Psoas muscle (tissue), 8 donors: ENCODE results near the gene GINS1. TPM values are rescaled to one million over a fixed set of nuclear protein-coding genes. Genes with fewer than 3 reads are reported as not detected.

Source experiments
- ATAC-seq, 4 donors: fragments of 200-7000 bp; cut with Tn5 transposase; one replicate each; pipeline ENCODE4 v1.9.1; 2020; ENCODE audit warnings: moderate library complexity in 3 of 4, mild to moderate bottlenecking in 2 of 4
- DNase-seq, 2 donors: peaks; one replicate each; pipeline ENCODE4 v3.0.0-alpha.2; 2020
- H3K27ac ChIP-seq: fragments of 200-600 bp; one replicate; pipeline ENCODE4 v1.8.0; 2022
- H3K27me3 ChIP-seq, 3 donors: fragments of 200-600 bp in 1 of 3; one replicate each; pipeline versions ENCODE4 v1.6.1 to v1.8.0; 2013 to 2022; ENCODE audit warnings: low read length in 2 of 3, mild to moderate bottlenecking in 2 of 3, moderate library complexity in 1 of 3; ENCODE audit not compliant: insufficient read depth in 3 of 3
- H3K36me3 ChIP-seq, 2 donors: fragments of 200-600 bp in 1 of 2; one replicate each; pipeline versions ENCODE4 v1.6.1 to v1.8.0; 2013 to 2022; ENCODE audit warnings: low read depth in 1 of 2, mild to moderate bottlenecking in 1 of 2, moderate library complexity in 1 of 2; ENCODE audit not compliant: insufficient read depth in 1 of 2
- H3K4me1 ChIP-seq: fragments of 200-600 bp; one replicate; pipeline ENCODE4 v1.8.0; 2022
- H3K4me3 ChIP-seq: fragments of 200-600 bp; one replicate; pipeline ENCODE4 v1.8.0; 2022; ENCODE audit warnings: mild to moderate bottlenecking
- H3K9me3 ChIP-seq: fragments of 200-600 bp; one replicate; pipeline ENCODE4 v1.8.0; 2022
- WGBS, 3 donors: extraction: QIAGEN DNeasy Blood & Tissue Kit; methylation state at CpG; one replicate each; pipeline versions ENCODE4 v1.1.6 to v1.1.7; 2013; 5-methylcytosine and 5-hydroxymethylcytosine counted together
- intact Hi-C, 2 donors: fragments of 100-400 bp; cut with DNase I; formaldehyde crosslinking; loops; one replicate each; pipeline versions ENCODE4 v1.11.0 to v1.14.2; 2022
- polyA plus RNA-seq, 3 donors: library from polyadenylated mRNA; stranded (reverse); fragments of 200-250 nt; gene quantifications; one replicate each; pipeline ENCODE4 v1.2.3, GENCODE V29; 2013
- total RNA-seq, 4 donors: library from RNA; stranded (reverse); fragmentation: NEBNext Ultra II Directional in 2 of 4; extraction: Animal tissue kit (Norgen Biotek cat#: 25700) in 2 of 4; gene quantifications; one replicate each; pipeline versions ENCODE4 v1.2.1 to v1.2.4, GENCODE V29; 2021 to 2023
- TF ChIP-seq, protein P1 (sequence below): fragments of 200-600 bp; IDR thresholded peaks from one replicate; pipeline ENCODE4 v1.8.0; 2022; ENCODE audit warnings: antibody characterized with exemption
- donor health status: healthy with polysubstance abuse.
- donor health status: DM: no; HTN: no; CAD: no; lungs with moderate emphysema.
- donor health status: Bipolar disorder and iron deficiency.
- donor health status: healthy.
- donor health status: DM: yes; HTN: yes; CAD: no.
- donor health status: DM: no; HTN: no; CAD: no.
- donor health status: DM: no; HTN: no; CAD: no.
- donor health status: DM: yes; HTN: yes; CAD: no.

Gene GINS1
- total and polyA plus RNA-seq, 7 donors = 0.07 to 0.67 (median 0.17) TPM; not detected in 1

DNA sequence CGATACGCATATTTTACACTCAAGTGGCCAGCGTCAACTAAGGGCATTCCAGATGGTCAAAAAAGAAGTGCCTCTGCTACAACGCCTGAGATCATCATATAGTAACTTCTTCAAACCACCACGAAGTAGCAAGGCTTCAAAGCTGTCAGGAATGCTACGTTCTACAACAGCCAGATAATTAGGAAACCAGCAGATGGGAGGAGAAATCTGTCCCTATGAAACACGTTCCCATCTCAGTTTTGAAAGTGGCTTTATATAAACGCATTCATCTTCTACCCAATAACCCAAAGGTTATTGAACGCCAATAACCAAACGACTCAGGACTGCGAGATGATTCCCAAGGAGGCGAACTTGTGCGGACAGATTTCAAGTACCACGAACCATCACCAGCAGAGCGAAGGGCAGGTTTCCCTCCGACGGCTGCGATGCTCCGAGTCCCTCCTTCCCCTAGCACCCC is 18.0 kb upstream of the GINS1 start:
- H3K36me3 ChIP-seq = no peaks in the 10 kb centered on the region
- no peaks in the 10 kb centered on the region for H3K27me3 ChIP-seq
- no peak for DNase-seq
- ATAC-seq = no peak
- H3K9me3 ChIP-seq = no peaks in the 10 kb centered on the region
- H3K4me3 ChIP-seq = peak overlapping the region; percentile 78
- TF ChIP-seq, protein P1, sequence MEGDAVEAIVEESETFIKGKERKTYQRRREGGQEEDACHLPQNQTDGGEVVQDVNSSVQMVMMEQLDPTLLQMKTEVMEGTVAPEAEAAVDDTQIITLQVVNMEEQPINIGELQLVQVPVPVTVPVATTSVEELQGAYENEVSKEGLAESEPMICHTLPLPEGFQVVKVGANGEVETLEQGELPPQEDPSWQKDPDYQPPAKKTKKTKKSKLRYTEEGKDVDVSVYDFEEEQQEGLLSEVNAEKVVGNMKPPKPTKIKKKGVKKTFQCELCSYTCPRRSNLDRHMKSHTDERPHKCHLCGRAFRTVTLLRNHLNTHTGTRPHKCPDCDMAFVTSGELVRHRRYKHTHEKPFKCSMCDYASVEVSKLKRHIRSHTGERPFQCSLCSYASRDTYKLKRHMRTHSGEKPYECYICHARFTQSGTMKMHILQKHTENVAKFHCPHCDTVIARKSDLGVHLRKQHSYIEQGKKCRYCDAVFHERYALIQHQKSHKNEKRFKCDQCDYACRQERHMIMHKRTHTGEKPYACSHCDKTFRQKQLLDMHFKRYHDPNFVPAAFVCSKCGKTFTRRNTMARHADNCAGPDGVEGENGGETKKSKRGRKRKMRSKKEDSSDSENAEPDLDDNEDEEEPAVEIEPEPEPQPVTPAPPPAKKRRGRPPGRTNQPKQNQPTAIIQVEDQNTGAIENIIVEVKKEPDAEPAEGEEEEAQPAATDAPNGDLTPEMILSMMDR = no peak
- peaks cover 3% of the 10 kb centered on the region for H3K4me1 ChIP-seq
- no peak overlapping the region for H3K27ac ChIP-seq
- 26 to 28% (median 27%) methylated on average over 19 of the region's 19 CpGs for WGBS, 3 donors
- intact Hi-C loops = no loop called here

GRCh38 chr20:25389858-25390537 is 17.5 kb upstream of the GINS1 start:
- H3K9me3 ChIP-seq = no peaks in the 10 kb centered on the region
- no peaks in the 10 kb centered on the region for H3K27me3 ChIP-seq
- TF ChIP-seq, protein P1 = no peak
- peaks cover 3% of the 10 kb centered on the region for H3K4me1 ChIP-seq
- WGBS, 3 donors = 1 to 2% (median 1%) methylated on average over 34 to 66 of the region's 67 CpGs
- H3K36me3 ChIP-seq = no peaks in the 10 kb centered on the region
- peak overlapping the region; percentile 85 for H3K27ac ChIP-seq
- H3K4me3 ChIP-seq = peak overlapping the region; percentile 78
- intact Hi-C loops = loop anchor here in 1 of 2 donors (10.0 kb wide), 3 partner anchors 75 to 195 kb away; partner anchors contain the start of gene ENTPD6
- ATAC-seq (peak; percentile 22 to 39 (median 32)), DNase-seq (peak; percentile 37 to 64)

- intact Hi-C loops = loop anchor here in 1 of 2 donors (10.0 kb wide), 3 partner anchors 76 to 196 kb away; partner anchors contain the start of gene ENTPD6
- H3K36me3 ChIP-seq = no peaks in the 10 kb centered on the region
- peak; percentile 99 for ATAC-seq
- no peaks in the 10 kb centered on the region for H3K27me3 ChIP-seq
- H3K27ac ChIP-seq = peak within 1 kb of the TSS; percentile 85
- peak within 1 kb of the TSS; percentile 78 for H3K4me3 ChIP-seq
- H3K9me3 ChIP-seq = no peaks in the 10 kb centered on the region
- TF ChIP-seq, protein P1 = no peak
- 1% methylated on average over 37 to 91 of the region's 91 CpGs for WGBS, 3 donors
- peak; percentile 97 to 98 for DNase-seq
- peaks cover 3% of the 10 kb centered on the region for H3K4me1 ChIP-seq
Measured at GRCh38 chr20:25390538-25391528, 16.6 kb upstream of the GINS1 start, which contains the start of gene ABHD12. ABHD12 (minus strand) TSS chr20:25390835; CDS start chr20:25390703, 132 bp downstream.

DNA sequence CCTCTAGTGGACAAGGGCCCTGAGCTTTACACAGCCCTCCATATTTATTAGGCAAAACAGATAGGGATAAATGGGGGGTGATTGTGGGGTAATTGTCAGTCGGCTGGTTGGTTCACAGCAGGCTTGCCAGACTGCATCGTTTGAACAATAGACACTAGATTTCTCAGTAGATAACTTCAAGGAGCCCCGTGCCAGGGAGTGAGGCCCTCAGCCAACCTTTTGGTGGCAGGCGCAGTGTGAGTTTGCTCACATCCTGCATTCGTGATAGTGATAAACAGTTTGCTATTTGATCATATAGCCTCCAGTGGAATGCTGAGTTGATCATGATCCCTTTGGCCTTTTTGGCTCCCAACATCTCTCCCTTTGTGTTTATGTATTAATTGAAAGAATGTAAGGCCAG is 13.2 kb upstream of the GINS1 start:
- intact Hi-C loops = loop anchor here in 1 of 2 donors (10.0 kb wide), 3 partner anchors 79 to 199 kb away; partner anchors contain the start of gene ENTPD6
- Histone ChIP-seq H3K27ac (no peak overlapping the region), H3K9me3 (no peaks in the 10 kb centered on the region), H3K4me1 (peaks cover 2% of the 10 kb centered on the region), H3K4me3 (no peak overlapping the region), H3K27me3 (no peaks in the 10 kb centered on the region), H3K36me3 (no peaks in the 10 kb centered on the region)
- TF ChIP-seq, protein P1 = no peak
- 38 to 58% (median 38%) methylated on average over 5 of the region's 5 CpGs for WGBS, 3 donors
- ATAC-seq (no peak), DNase-seq (no peak)
